Kidney (tissue), 14 donors: ENCODE results near the gene NANOGP8. TPM values are rescaled to one million over a fixed set of nuclear protein-coding genes. Genes with fewer than 3 reads are reported as not detected.

Experiments used
- DNase-seq, 5 donors: peaks; one replicate each; pipeline ENCODE4 v3.0.0-alpha.2; 2013 to 2020
- FAIRE-seq: peaks from 2 replicates; lab custom pipeline; 2012; peaks lifted over from hg19 to GRCh38; lab: Jason Lieb, UNC
- H3K27ac ChIP-seq, 2 donors: one replicate each; pipeline ENCODE4 v1.7.0; 2013; ENCODE audit warnings: low read depth in 2 of 2, low read length in 2 of 2, inconsistent platforms in 1 of 2
- H3K27me3 ChIP-seq: one replicate; pipeline ENCODE4 v1.7.1; 2013; ENCODE audit warnings: low read length, inconsistent platforms; ENCODE audit not compliant: control insufficient read depth, insufficient read depth
- H3K36me3 ChIP-seq, 3 donors: one replicate each; pipeline versions ENCODE4 v1.7.0 to v1.7.1; 2013; ENCODE audit warnings: low read length in 3 of 3, control low read depth in 1 of 3, inconsistent platforms in 1 of 3; ENCODE audit not compliant: insufficient read depth in 3 of 3, control insufficient read depth in 2 of 3
- H3K4me1 ChIP-seq, 3 donors: one replicate each; pipeline versions ENCODE4 v1.7.0 to v1.7.1; 2013; ENCODE audit warnings: low read length in 3 of 3, inconsistent platforms in 1 of 3, low read depth in 1 of 3; ENCODE audit not compliant: control insufficient read depth in 2 of 3, insufficient read depth in 2 of 3
- H3K4me3 ChIP-seq, 3 donors: one replicate each; pipeline versions ENCODE4 v1.7.0 to v1.8.1; 2013; ENCODE audit warnings: low read length in 3 of 3, control low read depth in 1 of 3, inconsistent platforms in 1 of 3
- H3K9ac ChIP-seq, 3 donors: one replicate each; pipeline versions ENCODE4 v1.7.0 to v1.7.1; 2013; ENCODE audit warnings: low read length in 3 of 3, control low read depth in 1 of 3, inconsistent platforms in 1 of 3
- H3K9me3 ChIP-seq, 3 donors: one replicate each; pipeline versions ENCODE4 v1.7.0 to v1.7.1; 2013; ENCODE audit warnings: low read length in 3 of 3, control low read depth in 1 of 3, inconsistent platforms in 1 of 3; ENCODE audit not compliant: control insufficient read depth in 2 of 3, insufficient read depth in 1 of 3
- CTCF ChIP-seq: IDR thresholded peaks from 3 replicates; pipeline ENCODE4 v1.5.1; 2012; ENCODE audit warnings: mild to moderate bottlenecking, moderate library complexity, borderline replicate concordance; ENCODE audit not compliant: insufficient read depth; ENCODE audit errors: extremely low read depth
- intact Hi-C: fragments of 100-400 bp; cut with DNase I; formaldehyde crosslinking; loops from one replicate; pipeline ENCODE4 v1.11.1; 2022
- polyA plus RNA-seq: library from polyadenylated mRNA; stranded (reverse); fragments of 350-450 nt; fragmentation: Illumina TruSeq; extraction: RNeasy Lipid Tissue Mini Kit (QIAGEN cat#74804); gene quantifications from one replicate; pipeline ENCODE4 v1.2.3, GENCODE V29; 2014; ENCODE audit warnings: low read depth, low replicate concordance; ENCODE audit not compliant: insufficient read depth
- total RNA-seq: library from RNA; stranded (reverse); fragmentation: NEBNext Ultra II Directional; extraction: Animal tissue kit (Norgen Biotek cat#: 25700); gene quantifications from one replicate; pipeline ENCODE4 v1.2.1, GENCODE V29; 2021
- donor health status: control.
- donor health status: control.
- donor health status: control.
- donor health status: control.
- donor health status: control.
- donor health status: DM: yes; HTN: yes; CAD: no.
- donor health status: Normal renal cell carcinoma (clear cell type).

Gene NANOGP8
- total and polyA plus RNA-seq, 2 donors from 2014 or later, result 1.3 TPM; not detected in 1

- H3K9ac ChIP-seq, result no peak overlapping the region
- H3K27ac ChIP-seq, result no peak overlapping the region
- no peak overlapping the region for H3K4me3 ChIP-seq
- no peak for FAIRE-seq
- H3K36me3 ChIP-seq, result no peaks in the 10 kb centered on the region
- H3K4me1 ChIP-seq, result no peaks in the 10 kb centered on the region
- no peaks in the 10 kb centered on the region for H3K27me3 ChIP-seq
- no peaks in the 10 kb centered on the region for H3K9me3 ChIP-seq
- TF ChIP-seq CTCF, result no peak
- intact Hi-C loops, result no loop called here
- DNase-seq, result no peak
Observed at GRCh38 chr15:35040339-35041255, 44.5 kb downstream of the NANOGP8 start.

GRCh38 chr15:35038626-35039451, 46.3 kb downstream of the NANOGP8 start:
- H3K9ac ChIP-seq, result no peak overlapping the region
- no peaks in the 10 kb centered on the region for H3K9me3 ChIP-seq
- H3K4me3 ChIP-seq, result no peak overlapping the region
- no peak for TF ChIP-seq CTCF
- no peaks in the 10 kb centered on the region for H3K4me1 ChIP-seq
- no peaks in the 10 kb centered on the region for H3K27me3 ChIP-seq
- H3K36me3 ChIP-seq, result no peaks in the 10 kb centered on the region
- DNase-seq, result no peak
- H3K27ac ChIP-seq, result no peak overlapping the region
- intact Hi-C loops, result no loop called here
- FAIRE-seq, result no peak

Other genes starting within 250 kb of the NANOGP8 start
- gene AQR, start 115.6 kb downstream of the NANOGP8 start, total RNA-seq, result 30.9 TPM
- 14.2 TPM for gene AQR, start 115.6 kb downstream of the NANOGP8 start, polyA plus RNA-seq
- gene ZNF770, start 97.0 kb downstream of the NANOGP8 start, total RNA-seq, result 52.9 TPM
- 13.9 TPM for gene ZNF770, start 97.0 kb downstream of the NANOGP8 start, polyA plus RNA-seq